ENCODE results near the gene DCAF16.

Gene DCAF16

GRCh38 chr4:17781300-17782287, 29.0 kb downstream of the DCAF16 start, which contains the start of gene FAM184B:
Gene FAM184B, minus strand, starts transcription at chr4:17781621. Its CDS starts 322 bp downstream, at chr4:17781299.
- DNase-seq, result peak; percentile 59

DNA sequence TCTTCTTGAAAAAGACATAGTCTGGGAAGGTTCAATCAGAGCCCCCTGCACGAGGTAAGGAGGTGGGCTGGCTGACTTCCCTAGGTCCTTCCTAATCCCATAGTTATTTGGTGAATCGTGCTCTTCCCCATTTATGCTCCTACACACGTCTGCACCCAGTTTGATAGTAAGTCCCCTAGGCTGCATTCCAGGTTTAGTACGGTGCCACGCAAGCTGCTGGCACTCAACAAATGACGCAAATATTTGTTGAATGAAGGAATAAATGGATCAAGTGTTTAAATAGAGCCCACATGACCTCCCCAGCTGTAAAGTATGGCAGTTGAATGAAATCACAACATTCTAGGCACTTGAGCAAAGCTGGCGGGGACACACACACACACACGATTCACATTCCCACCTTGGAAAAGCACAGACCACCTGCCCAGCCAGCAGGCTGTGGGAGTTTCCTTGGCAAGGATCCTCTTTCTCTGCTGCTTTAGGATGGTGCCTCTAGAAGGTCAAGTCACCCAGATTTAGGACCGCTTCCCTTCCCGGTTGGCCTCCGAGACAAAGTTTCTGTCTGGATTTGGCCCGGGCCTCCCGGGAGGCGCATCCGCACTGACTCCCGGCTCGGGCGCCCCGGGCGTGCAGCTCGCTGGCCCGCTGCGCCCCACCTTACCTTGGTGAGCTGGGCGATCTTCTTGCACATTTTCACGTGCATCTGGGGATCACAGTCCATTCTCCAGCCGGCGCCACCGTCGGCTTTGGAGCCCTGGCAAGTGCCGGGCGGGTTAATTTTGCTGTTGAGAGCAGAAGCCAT, 29.9 kb downstream of the DCAF16 start:
- no peak for DNase-seq

- DNase-seq, result no peak
Observed at GRCh38 chr4:17778431-17778830, 32.1 kb downstream of the DCAF16 start.

- DNase-seq, result no peak
Observed at GRCh38 chr4:17773135-17773698, 37.3 kb downstream of the DCAF16 start.

- DNase-seq, result no peak
Observed at GRCh38 chr4:17771284-17771908, 39.2 kb downstream of the DCAF16 start.

DNA sequence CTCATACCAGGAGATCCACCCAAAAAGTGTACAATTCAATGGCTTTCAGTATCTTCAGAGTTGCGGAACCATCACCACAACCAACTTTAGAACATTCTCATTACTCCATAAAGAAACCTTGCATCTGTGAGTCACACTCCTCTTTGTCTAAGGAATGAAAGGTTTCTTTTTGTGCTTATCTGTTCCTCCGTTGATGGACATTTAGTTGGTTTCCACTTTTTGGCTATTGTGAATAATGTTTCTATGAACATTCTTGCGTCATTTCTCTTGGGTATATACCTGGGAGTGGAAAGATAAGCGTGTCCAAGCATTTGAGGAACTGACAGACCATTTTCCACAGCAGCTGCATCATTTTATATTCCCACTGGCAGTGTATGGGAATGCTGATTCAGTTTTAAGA, 39.7 kb downstream of the DCAF16 start:
- DNase-seq, result no peak

DNA sequence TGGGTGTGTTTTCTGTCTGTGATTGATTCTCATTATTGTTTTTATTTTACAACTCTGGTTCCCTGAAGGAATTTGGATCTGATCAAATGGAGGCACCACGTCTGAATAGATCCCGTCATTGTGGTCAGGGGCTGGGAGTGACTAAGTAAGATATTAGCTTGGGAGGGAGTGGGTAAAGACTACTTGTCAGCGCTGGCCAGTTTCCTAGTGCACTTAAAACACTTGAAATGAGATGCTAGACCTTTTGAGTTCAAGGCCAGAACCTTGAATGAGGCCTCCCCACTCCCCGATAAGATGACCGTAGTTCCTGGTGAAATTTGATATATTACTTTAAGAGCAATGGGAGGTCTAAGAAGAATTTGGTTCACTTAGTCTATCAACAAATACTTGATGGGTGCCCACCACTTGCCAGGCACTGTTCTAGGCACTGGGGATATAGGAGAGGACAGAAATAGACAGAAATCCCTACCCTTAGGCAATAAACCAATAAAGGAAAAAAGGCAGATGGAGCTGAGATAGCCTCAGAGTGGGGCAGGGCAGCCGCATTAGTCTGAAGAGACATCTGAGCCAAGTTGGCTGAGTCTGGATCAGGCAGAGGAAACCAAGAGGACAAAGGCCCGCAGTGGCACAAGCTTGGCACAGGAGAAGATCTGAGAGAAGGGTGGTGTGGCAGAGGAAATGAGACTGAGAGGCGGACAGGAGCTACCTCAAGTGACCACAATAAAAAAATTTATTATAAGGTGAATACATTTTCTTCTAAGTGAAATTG, 41.0 kb downstream of the DCAF16 start:
- no peak for DNase-seq

GRCh38 chr4:17766826-17767458, 43.6 kb downstream of the DCAF16 start:
- DNase-seq, result no peak

DNA sequence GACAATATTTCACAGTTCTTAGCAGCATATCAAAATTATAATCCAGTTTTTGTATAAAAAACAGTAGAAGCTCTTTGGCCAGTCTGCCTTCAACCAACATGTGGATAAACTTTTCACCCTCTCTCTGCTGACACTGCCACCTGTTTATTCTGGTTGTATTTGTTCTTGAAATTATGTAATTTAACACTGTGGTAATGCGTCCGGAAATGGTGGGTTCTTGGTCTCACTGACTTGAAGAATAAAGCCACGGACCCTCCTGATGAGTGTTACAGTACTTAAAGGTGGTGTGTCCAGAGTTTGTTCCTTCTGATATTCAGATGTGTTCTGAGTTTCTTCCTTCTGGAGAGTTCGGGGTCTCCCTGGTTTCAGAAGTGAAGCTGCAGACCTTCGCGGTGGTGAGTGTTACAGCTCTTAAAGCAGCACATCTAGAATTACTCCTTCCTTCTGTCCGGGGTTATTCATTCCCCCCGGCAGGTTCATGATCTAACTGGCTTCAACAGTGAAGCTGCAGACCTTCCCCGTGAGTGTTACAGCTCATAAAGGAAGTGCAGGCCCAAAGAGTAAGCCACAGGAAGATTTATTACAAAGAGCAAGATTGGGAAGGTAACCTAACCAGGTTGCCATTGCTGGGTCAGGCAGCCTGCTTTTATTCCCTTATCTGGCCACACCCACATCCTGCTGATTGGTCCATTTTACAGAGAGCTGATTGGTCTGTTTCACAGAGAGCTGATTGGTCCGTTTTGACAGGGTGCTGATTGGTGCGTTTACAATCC, 44.9 kb downstream of the DCAF16 start:
- DNase-seq, result no peak

GRCh38 chr4:17763931-17764330, 46.6 kb downstream of the DCAF16 start:
- DNase-seq, result no peak

GRCh38 chr4:17763416-17763815, 47.1 kb downstream of the DCAF16 start:
- DNase-seq, result no peak

DNA sequence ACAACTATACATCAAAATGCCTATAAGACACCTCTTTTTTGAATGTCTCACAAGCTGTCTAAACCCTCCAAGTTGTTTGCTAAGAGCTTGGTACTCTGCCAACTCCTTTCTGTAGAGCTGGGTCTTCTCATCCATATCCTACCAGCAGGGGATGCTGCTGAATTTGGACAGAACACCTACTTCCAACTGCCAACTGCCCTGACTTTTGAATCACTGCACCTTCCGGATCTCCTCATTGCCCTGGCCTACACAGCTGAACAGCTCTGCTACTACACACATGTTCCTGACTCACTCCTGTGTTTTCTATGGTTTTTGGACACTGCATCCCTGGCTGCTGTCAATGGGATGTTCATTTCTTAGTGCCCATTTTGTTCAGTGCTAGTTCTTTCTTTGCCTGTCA, 47.8 kb downstream of the DCAF16 start:
- no peak for DNase-seq

GRCh38 chr4:17761062-17761461, 49.5 kb downstream of the DCAF16 start:
- DNase-seq, result no peak

DNA sequence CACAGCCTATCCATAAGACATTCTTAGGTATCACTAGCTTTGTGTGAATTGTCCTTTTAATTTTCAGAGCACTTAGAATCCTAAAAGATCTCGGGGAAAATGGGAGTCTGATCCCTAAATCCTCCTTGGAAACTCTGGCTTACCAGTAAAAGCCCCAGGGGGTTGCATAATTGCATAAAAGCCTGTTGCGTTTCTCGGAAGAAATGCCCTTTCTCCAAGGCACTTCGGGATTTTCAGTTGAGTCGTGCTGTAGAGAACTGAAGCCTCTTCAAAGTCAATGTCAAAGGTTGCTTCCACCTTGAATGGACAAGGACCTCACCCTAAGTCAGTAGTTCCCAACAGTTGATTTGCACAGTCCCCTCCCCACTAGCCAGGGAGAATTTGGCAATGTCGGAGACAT, 49.9 kb downstream of the DCAF16 start:
- DNase-seq, result no peak

- DNase-seq, result no peak
Observed at GRCh38 chr4:17758485-17758884, 52.1 kb downstream of the DCAF16 start.

- no peak for DNase-seq
Observed at GRCh38 chr4:17757621-17758020, 52.9 kb downstream of the DCAF16 start.

GRCh38 chr4:17753646-17754045, 56.9 kb downstream of the DCAF16 start:
- DNase-seq, result no peak
